HL-60 (cell line): ENCODE data around the gene TMEM238L.

Experiments
- CTCF ChIP-seq: IDR thresholded peaks from one replicate; pipeline ENCODE4 v1.5.1; 2011; ENCODE audit warnings: low read length, control low read depth, inconsistent platforms; ENCODE audit not compliant: insufficient read depth
- GABPA ChIP-seq: IDR thresholded peaks from 2 replicates; pipeline ENCODE4 v1.6.1; 2012; ENCODE audit warnings: low read depth
- POLR2AphosphoS5 ChIP-seq: IDR thresholded peaks from 2 replicates; pipeline ENCODE4 v1.6.1; 2012; ENCODE audit warnings: low read depth
- REST ChIP-seq: IDR thresholded peaks from 2 replicates; pipeline ENCODE4 v1.6.1; 2012; ENCODE audit warnings: low read depth; ENCODE audit not compliant: insufficient replicate concordance
- SPI1 ChIP-seq: IDR thresholded peaks from 2 replicates; pipeline ENCODE4 v1.6.1; 2012; ENCODE audit warnings: low read depth, mild to moderate bottlenecking, borderline replicate concordance

- no peak for TF ChIP-seq CTCF
- no peak for TF ChIP-seq REST
- TF ChIP-seq POLR2AphosphoS5 = no peak
- no peak for TF ChIP-seq GABPA
- TF ChIP-seq SPI1 = no peak
Observed at GRCh38 chr17:10779609-10780008, 24.3 kb downstream of the TMEM238L start.
